Measurements from ENCODE around the gene SHC4. TPM values are rescaled to one million over a fixed set of nuclear protein-coding genes. Genes with fewer than 3 reads are reported as not detected.

Gene SHC4
- total and polyA plus RNA-seq, 2 of the 8 experiments (the other 6 are each of a cell fraction or from before 2014, with no cell fraction given): 0.15 to 0.30 TPM

- TF ChIP-seq SAP30 (IDR thresholded peaks at IDR 0.05; ENCODE audit: insufficient read depth, insufficient replicate concordance, low read length) (no peak), EZH2 (IDR thresholded peaks at IDR 0.05; ENCODE audit: low read depth, low read length, severe bottlenecking) (no peak), RAD21 (IDR thresholded peaks at IDR 0.05 in 1 of 2, conservative IDR thresholded peaks at IDR 0.05 in 1 of 2; ENCODE audit: low read depth in 2 of 2, low read length in 2 of 2) (no peak)
Observed at GRCh38 chr15:48893311-48893710, 70.4 kb downstream of the SHC4 start (continued).
